Ascending aorta (tissue), 2 donors: ENCODE data around the gene CHSY1. TPM values are rescaled to one million over a fixed set of nuclear protein-coding genes. Genes with fewer than 3 reads are reported as not detected.

ENCODE experiments used
- DNase-seq, 2 donors: peaks; one replicate each; pipeline ENCODE4 v3.0.0-alpha.2; 2019; ENCODE audit warnings: low spot score in 2 of 2
- H3K27ac ChIP-seq, 2 donors: fragments of 200-600 bp; sonication (generic); one replicate each; pipeline ENCODE4 v1.5.1; 2016 to 2017; ENCODE audit warnings: mild to moderate bottlenecking in 1 of 2
- H3K27me3 ChIP-seq: fragments of 200-600 bp; sonication (generic); one replicate; pipeline ENCODE4 v1.5.1; 2017
- H3K36me3 ChIP-seq, 2 donors: fragments of 200-600 bp; sonication (generic); one replicate each; pipeline ENCODE4 v1.5.1; 2016
- H3K4me1 ChIP-seq, 2 donors: fragments of 200-600 bp; sonication (generic); one replicate each; pipeline ENCODE4 v1.5.1; 2016 to 2017; ENCODE audit warnings: mild to moderate bottlenecking in 1 of 2
- H3K4me3 ChIP-seq, 2 donors: fragments of 200-600 bp; sonication (generic); one replicate each; pipeline ENCODE4 v1.5.1; 2016 to 2017; ENCODE audit warnings: mild to moderate bottlenecking in 1 of 2
- H3K9me3 ChIP-seq, 2 donors: fragments of 200-600 bp; sonication (generic); one replicate each; pipeline ENCODE4 v1.5.1; 2016
- CTCF ChIP-seq, 3 experiments: fragments of 200-600 bp in 2 of 3; fragments of 450-650 bp in 1 of 3; sonication (generic) in 2 of 3; IDR thresholded peaks; one replicate each; pipeline ENCODE4 v1.5.1; 2016 to 2019; ENCODE audit warnings: antibody characterized with exemption in 3 of 3, mild to moderate bottlenecking in 1 of 3, moderate library complexity in 1 of 3
- intact Hi-C: fragments of 100-400 bp; cut with DNase I; formaldehyde crosslinking; loops from one replicate; pipeline ENCODE4 v1.15.1; 2023
- total RNA-seq: library from RNA; depleted of rRNA; stranded (reverse); fragments of >200 nt; gene quantifications from one replicate; pipeline ENCODE4 v1.1.0, GENCODE V29; 2016

The CHSY1 gene
- total RNA-seq, 1 donor from 2014 or later: 47.4 TPM

GRCh38 chr15:101225658-101226057 lies 26.2 kb downstream of the CHSY1 start:
- Histone ChIP-seq H3K9me3 (peaks cover 0 to 5% of the 10 kb centered on the region in 2 donors), H3K27ac (no peak overlapping the region), H3K4me1 (peaks cover 2 to 12% of the 10 kb centered on the region in 2 donors), H3K27me3 (no peaks in the 10 kb centered on the region), H3K36me3 (no peaks in the 10 kb centered on the region), H3K4me3 (no peak overlapping the region)
- no peak for TF ChIP-seq CTCF (IDR thresholded peaks at IDR 0.05)
- intact Hi-C loops: no loop called here
- no peak for DNase-seq

DNA sequence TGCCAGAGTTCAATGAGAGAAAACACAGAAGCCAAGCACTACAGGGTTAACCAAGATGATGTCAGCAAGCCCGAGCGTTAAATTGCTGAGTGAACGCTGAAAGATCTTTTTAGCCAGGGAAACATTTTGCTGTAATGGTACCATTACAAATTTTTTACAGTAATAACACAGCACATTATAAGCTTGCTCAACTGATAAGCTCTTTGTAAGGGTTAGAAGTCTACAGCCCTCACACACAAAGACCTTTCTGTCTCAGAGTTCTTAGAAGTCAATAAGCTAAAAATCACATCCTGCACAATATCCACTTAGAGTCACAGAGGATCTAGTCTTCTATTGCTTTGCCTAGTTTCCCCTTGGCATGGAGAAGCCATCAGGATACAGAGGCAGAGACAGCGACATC lies 29.9 kb downstream of the CHSY1 start:
- Histone ChIP-seq H3K4me3 (peak overlapping the region in 1 of 2 donors; percentile 23), H3K9me3 (no peaks in the 10 kb centered on the region), H3K27ac (peak overlapping the region in 1 of 2 donors; percentile 2), H3K36me3 (no peaks in the 10 kb centered on the region), H3K27me3 (no peaks in the 10 kb centered on the region), H3K4me1 (peaks cover 6 to 12% of the 10 kb centered on the region in 2 donors)
- TF ChIP-seq CTCF (IDR thresholded peaks at IDR 0.05): no peak
- DNase-seq: no peak
- intact Hi-C loops: no loop called here

DNA sequence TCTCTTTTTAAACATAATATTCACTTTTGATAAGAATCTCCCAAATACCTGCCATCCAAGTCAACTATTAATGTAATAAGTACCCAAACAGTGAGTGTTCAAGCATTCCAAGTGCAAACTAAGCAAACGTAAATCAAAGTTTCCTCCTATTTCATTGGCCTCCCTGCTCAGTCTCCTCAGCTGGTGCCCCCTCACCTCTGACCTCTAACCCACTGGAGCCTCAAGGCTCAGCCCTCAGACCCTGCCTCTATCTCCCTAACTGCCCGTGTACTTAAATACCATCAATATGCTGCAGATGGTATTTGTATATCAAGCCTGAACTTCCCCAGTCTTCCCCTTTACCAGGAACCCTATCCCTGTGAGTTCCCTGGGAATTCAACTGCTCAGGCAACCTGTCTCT lies 31.8 kb downstream of the CHSY1 start:
- TF ChIP-seq CTCF (IDR thresholded peaks at IDR 0.05): no peak
- no peak for DNase-seq
- Histone ChIP-seq H3K27me3 (no peaks in the 10 kb centered on the region), H3K9me3 (no peaks in the 10 kb centered on the region), H3K27ac (no peak overlapping the region), H3K4me1 (peaks cover 6 to 12% of the 10 kb centered on the region in 2 donors), H3K4me3 (no peak overlapping the region), H3K36me3 (peaks cover 0 to 2% of the 10 kb centered on the region in 2 donors)
- intact Hi-C loops: no loop called here

- intact Hi-C loops: no loop called here
- H3K4me1 ChIP-seq: peaks cover 6 to 12% of the 10 kb centered on the region in 2 donors
Measured at GRCh38 chr15:101219441-101219840, 32.4 kb downstream of the CHSY1 start.

DNA sequence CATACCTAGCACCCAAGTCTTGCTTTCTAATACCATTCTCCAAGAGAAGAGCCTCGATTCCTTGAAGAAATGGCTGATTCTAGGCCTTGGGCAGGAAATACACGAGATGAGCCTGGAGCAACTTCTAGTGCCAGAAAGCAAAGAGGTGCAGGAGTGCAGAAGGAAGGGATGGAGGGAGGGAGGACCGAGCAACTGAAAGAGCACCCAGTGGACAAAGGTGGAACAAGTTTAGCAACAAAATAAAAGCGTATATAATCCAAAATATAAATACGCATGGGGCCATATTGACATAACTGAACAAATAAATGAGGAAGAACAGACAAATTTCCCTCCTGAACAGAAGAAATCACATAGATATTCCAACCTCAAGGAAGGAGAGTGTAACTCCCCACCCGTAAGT lies 34.4 kb downstream of the CHSY1 start:
- Histone ChIP-seq H3K27ac (no peak overlapping the region), H3K27me3 (no peaks in the 10 kb centered on the region), H3K4me3 (no peak overlapping the region), H3K9me3 (no peaks in the 10 kb centered on the region), H3K4me1 (peaks cover 6 to 7% of the 10 kb centered on the region in 2 donors), H3K36me3 (peaks cover 0 to 2% of the 10 kb centered on the region in 2 donors)
- no peak for TF ChIP-seq CTCF (IDR thresholded peaks at IDR 0.05)
- DNase-seq: no peak
- intact Hi-C loops: no loop called here

More at GRCh38 chr15:101219441-101219840, 32.4 kb downstream of the CHSY1 start:
- Histone ChIP-seq H3K27ac (no peak overlapping the region), H3K9me3 (no peaks in the 10 kb centered on the region), H3K4me3 (no peak overlapping the region), H3K27me3 (no peaks in the 10 kb centered on the region), H3K36me3 (peaks cover 0 to 2% of the 10 kb centered on the region in 2 donors)
- DNase-seq: no peak
- no peak for TF ChIP-seq CTCF (IDR thresholded peaks at IDR 0.05)

DNA sequence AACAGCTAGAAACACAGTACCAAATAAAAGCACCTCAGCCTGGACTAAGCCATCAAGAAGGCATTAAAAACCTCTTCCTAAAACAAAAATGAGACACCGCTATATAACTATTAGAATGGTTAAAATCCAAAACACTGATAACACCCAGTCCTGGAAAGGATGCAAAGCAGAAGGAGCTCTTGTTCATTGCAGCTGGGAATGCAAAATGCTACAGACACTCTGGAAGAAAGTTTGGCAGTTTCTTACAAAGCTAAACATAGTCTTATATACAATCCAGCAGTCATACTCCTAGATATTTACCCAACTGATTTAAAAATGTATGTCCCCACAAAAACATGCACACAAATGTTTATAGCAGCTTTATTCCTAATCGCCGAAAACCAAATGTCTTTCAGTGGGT lies 35.7 kb downstream of the CHSY1 start:
- DNase-seq: no peak
- Histone ChIP-seq H3K36me3 (peaks cover 0 to 2% of the 10 kb centered on the region in 2 donors), H3K4me3 (no peak overlapping the region), H3K27ac (no peak overlapping the region), H3K27me3 (no peaks in the 10 kb centered on the region), H3K4me1 (peaks cover 5 to 6% of the 10 kb centered on the region in 2 donors), H3K9me3 (no peaks in the 10 kb centered on the region)
- TF ChIP-seq CTCF (IDR thresholded peaks at IDR 0.05): no peak
- intact Hi-C loops: no loop called here
